Aorta (tissue), 5 donors: ENCODE data around the gene TSPAN18. TPM values are rescaled to one million over a fixed set of nuclear protein-coding genes. Genes with fewer than 3 reads are reported as not detected.

ENCODE experiments used
- ATAC-seq: fragments of 200-7000 bp; cut with Tn5 transposase; one replicate; pipeline ENCODE4 v1.9.1; 2022; ENCODE audit warnings: moderate library complexity; ENCODE audit not compliant: low FRiP score
- DNase-seq, 2 donors: peaks; one replicate each; pipeline ENCODE4 v3.0.0-alpha.2; 2020
- H3K27ac ChIP-seq, 2 donors: one replicate each; pipeline ENCODE4 v1.5.1; 2013; ENCODE audit warnings: low read length in 2 of 2, mild to moderate bottlenecking in 2 of 2, moderate library complexity in 2 of 2, control low read depth in 1 of 2, inconsistent platforms in 1 of 2, low read depth in 1 of 2
- H3K27me3 ChIP-seq, 2 donors: one replicate each; pipeline ENCODE4 v1.6.1; 2013; ENCODE audit warnings: control low read depth in 1 of 2, low read length in 1 of 2, mild to moderate bottlenecking in 1 of 2, moderate library complexity in 1 of 2; ENCODE audit not compliant: insufficient read depth in 2 of 2, control insufficient read depth in 1 of 2
- H3K36me3 ChIP-seq, 2 donors: one replicate each; pipeline ENCODE4 v1.6.1; 2013; ENCODE audit warnings: control low read depth in 1 of 2, low read length in 1 of 2, mild to moderate bottlenecking in 1 of 2; ENCODE audit not compliant: insufficient read depth in 2 of 2, control insufficient read depth in 1 of 2
- H3K4me1 ChIP-seq, 2 donors: one replicate each; pipeline ENCODE4 v1.6.1; 2013; ENCODE audit warnings: low read length in 2 of 2, control low read depth in 1 of 2, mild to moderate bottlenecking in 1 of 2, moderate library complexity in 1 of 2; ENCODE audit not compliant: insufficient read depth in 2 of 2, control insufficient read depth in 1 of 2
- H3K4me3 ChIP-seq, 2 donors: one replicate each; pipeline ENCODE4 v1.5.1; 2013; ENCODE audit warnings: low read length in 2 of 2, control low read depth in 1 of 2, mild to moderate bottlenecking in 1 of 2
- H3K9me3 ChIP-seq: one replicate; pipeline ENCODE4 v1.6.1; 2013; ENCODE audit warnings: mild to moderate bottlenecking, low read length; ENCODE audit not compliant: control insufficient read depth
- WGBS, 2 donors: extraction: QIAGEN DNeasy Blood & Tissue Kit; methylation state at CpG; one replicate each; pipeline ENCODE4 v1.1.7; 2013; 5-methylcytosine and 5-hydroxymethylcytosine counted together
- intact Hi-C, 2 donors: fragments of 100-400 bp; cut with DNase I; formaldehyde crosslinking; loops; one replicate each; pipeline versions ENCODE4 v1.14.2 to v1.15.0; 2022
- polyA plus RNA-seq, 2 donors: library from polyadenylated mRNA; stranded (reverse); fragments of 200-250 nt; gene quantifications; one replicate each; pipeline ENCODE4 v1.2.3, GENCODE V29; 2013
- total RNA-seq, 2 donors: library from RNA; stranded (reverse); fragmentation: NEBNext Ultra II Directional; extraction: Animal tissue kit (Norgen Biotek cat#: 25700); gene quantifications; one replicate each; pipeline ENCODE4 v1.2.1, GENCODE V29; 2021
- donor health status: healthy with polysubstance abuse.
- donor health status: Bipolar disorder and iron deficiency.
- donor health status: DM: no; HTN: no; CAD: no.
- donor health status: DM: no; HTN: no; CAD: no.
- donor health status: DM: yes; HTN: yes; CAD: no.

The TSPAN18 gene
- total and polyA plus RNA-seq, 4 donors, result 1.0 to 44.9 (median 18.0) TPM

- no peak for ATAC-seq
- intact Hi-C loops, result no loop called here
- 86% methylated on average over 12 of the region's 12 CpGs for WGBS, 2 donors
Observed at GRCh38 chr11:44904261-44905020, 177.7 kb downstream of the TSPAN18 start.

DNA sequence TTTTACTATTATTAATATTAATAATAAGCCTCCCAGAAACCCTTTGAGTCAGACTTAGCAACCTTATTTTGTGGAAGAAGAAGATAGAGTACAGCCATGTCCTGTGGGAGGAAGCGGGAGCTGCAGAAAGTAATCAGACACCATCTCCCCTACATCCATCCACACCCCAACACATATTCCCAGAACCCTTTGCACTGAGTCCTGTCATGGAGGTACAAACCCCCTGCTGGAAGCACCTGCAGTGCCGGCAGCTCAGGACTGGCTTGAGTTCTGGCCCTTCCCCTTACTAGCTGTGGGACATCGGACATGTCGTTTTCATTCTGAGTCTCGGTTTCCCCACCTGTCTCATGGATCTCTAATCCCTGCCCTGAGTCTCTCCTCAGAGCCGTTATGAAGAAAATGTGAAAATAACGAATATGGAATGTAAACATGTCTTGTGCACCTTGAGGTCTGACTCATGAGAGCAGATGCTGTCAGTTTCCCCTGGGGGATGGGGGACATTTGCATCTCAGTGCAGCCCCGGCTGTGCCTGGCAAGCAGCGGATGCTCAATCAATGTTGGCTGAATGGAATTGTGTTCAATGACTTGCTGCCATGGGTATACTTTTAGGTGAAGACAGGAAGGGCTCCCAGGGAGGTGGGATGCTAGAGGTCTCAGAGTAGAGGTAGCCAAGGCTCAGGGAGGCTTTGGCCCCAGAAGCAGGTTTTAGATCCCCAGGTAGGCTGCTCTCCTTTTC lies 178.5 kb downstream of the TSPAN18 start:
- intact Hi-C loops, result no loop called here
- H3K4me1 ChIP-seq, result no peaks in the 10 kb centered on the region
- ATAC-seq (no peak), DNase-seq (no peak)
- no peaks in the 10 kb centered on the region for H3K27me3 ChIP-seq
- H3K4me3 ChIP-seq, result no peak overlapping the region
- no peaks in the 10 kb centered on the region for H3K9me3 ChIP-seq
- no peaks in the 10 kb centered on the region for H3K36me3 ChIP-seq
- H3K27ac ChIP-seq, result no peak overlapping the region
- WGBS, 2 donors, result 91 to 92% methylated on average over 9 of the region's 9 CpGs

More at GRCh38 chr11:44904261-44905020, 177.7 kb downstream of the TSPAN18 start:
- Histone ChIP-seq H3K36me3 (no peaks in the 10 kb centered on the region), H3K4me3 (no peak overlapping the region), H3K27ac (no peak overlapping the region), H3K9me3 (no peaks in the 10 kb centered on the region), H3K27me3 (no peaks in the 10 kb centered on the region), H3K4me1 (no peaks in the 10 kb centered on the region)
- DNase-seq, result no peak

GRCh38 chr11:44906649-44907048 lies 179.9 kb downstream of the TSPAN18 start:
- H3K27me3 ChIP-seq, result no peaks in the 10 kb centered on the region
- DNase-seq, result no peak
- intact Hi-C loops, result no loop called here
- H3K27ac ChIP-seq, result no peak overlapping the region
- WGBS, 2 donors, result 72 to 78% methylated on average over 5 of the region's 5 CpGs
- H3K36me3 ChIP-seq, result no peaks in the 10 kb centered on the region
- H3K4me3 ChIP-seq, result no peak overlapping the region
- ATAC-seq, result no peak
- no peaks in the 10 kb centered on the region for H3K9me3 ChIP-seq
- H3K4me1 ChIP-seq, result no peaks in the 10 kb centered on the region

GRCh38 chr11:44909557-44909956 lies 182.8 kb downstream of the TSPAN18 start:
- 93 to 94% methylated on average over 14 of the region's 14 CpGs for WGBS, 2 donors
- no peak for ATAC-seq
- Histone ChIP-seq H3K27me3 (no peaks in the 10 kb centered on the region), H3K4me1 (no peaks in the 10 kb centered on the region), H3K27ac (no peak overlapping the region), H3K4me3 (no peak overlapping the region), H3K36me3 (no peaks in the 10 kb centered on the region), H3K9me3 (no peaks in the 10 kb centered on the region)
- intact Hi-C loops, result no loop called here
- DNase-seq, result no peak

GRCh38 chr11:44910591-44910990 lies 183.8 kb downstream of the TSPAN18 start:
- intact Hi-C loops, result loop anchor here (2.0 to 5.0 kb wide), 3 partner anchors 183 to 348 kb away; partner anchors contain the start of gene TSPAN18 (in 1 of the 2)
- 93 to 94% methylated on average over 9 of the region's 9 CpGs for WGBS, 2 donors
- Histone ChIP-seq H3K9me3 (no peaks in the 10 kb centered on the region), H3K4me1 (no peaks in the 10 kb centered on the region), H3K27me3 (no peaks in the 10 kb centered on the region), H3K27ac (no peak overlapping the region), H3K4me3 (no peak overlapping the region), H3K36me3 (no peaks in the 10 kb centered on the region)
- ATAC-seq, result no peak
- no peak for DNase-seq

GRCh38 chr11:44911029-44911814 lies 184.5 kb downstream of the TSPAN18 start:
- peak; percentile 89 for ATAC-seq
- Histone ChIP-seq H3K4me3 (no peak overlapping the region), H3K27me3 (no peaks in the 10 kb centered on the region), H3K36me3 (no peaks in the 10 kb centered on the region), H3K4me1 (no peaks in the 10 kb centered on the region), H3K27ac (no peak overlapping the region), H3K9me3 (no peaks in the 10 kb centered on the region)
- 17 to 19% methylated on average over 24 of the region's 24 CpGs for WGBS, 2 donors
- intact Hi-C loops, result loop anchor here (1.0 to 5.0 kb wide), 4 partner anchors 184 to 349 kb away; partner anchors contain the start of gene TSPAN18 (in 1 of the 2)
- DNase-seq, result peak; percentile 90 to 93

GRCh38 chr11:44912270-44912987 lies 185.7 kb downstream of the TSPAN18 start:
- WGBS, 2 donors, result 74 to 87% methylated on average over 12 of the region's 12 CpGs
- Histone ChIP-seq H3K4me1 (no peaks in the 10 kb centered on the region), H3K36me3 (no peaks in the 10 kb centered on the region), H3K9me3 (no peaks in the 10 kb centered on the region), H3K27me3 (no peaks in the 10 kb centered on the region), H3K27ac (no peak overlapping the region), H3K4me3 (no peak overlapping the region)
- ATAC-seq (no peak), DNase-seq (no peak)
- intact Hi-C loops, result loop anchor here (5.0 kb wide), 2 partner anchors 185 to 350 kb away; partner anchors contain the start of gene TSPAN18 (in 1 of the 2)

DNA sequence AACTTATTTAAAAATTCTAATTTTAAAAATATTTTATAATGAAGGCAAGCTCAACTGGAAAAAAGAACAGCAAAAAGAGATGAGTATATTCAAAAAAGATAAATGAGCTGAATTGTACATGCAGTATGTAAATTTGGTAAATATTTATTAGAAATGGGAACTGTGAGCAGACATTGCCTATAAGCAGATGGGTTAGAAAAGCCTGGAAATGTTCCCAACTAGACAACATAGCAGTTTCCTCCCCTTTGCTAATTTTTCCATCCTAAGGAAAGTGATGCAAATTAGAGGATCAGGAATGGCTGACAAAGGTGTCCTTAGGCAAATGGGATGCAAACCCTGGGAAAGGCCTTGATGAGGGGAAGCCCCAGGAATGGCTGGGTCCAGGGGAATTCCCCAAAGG lies 186.7 kb downstream of the TSPAN18 start:
- intact Hi-C loops, result loop anchor here (5.0 kb wide), 2 partner anchors 186 to 351 kb away; partner anchors contain the start of gene TSPAN18 (in 1 of the 2)
- no peaks in the 10 kb centered on the region for H3K36me3 ChIP-seq

More for the DNA sequence above, 186.7 kb downstream of the TSPAN18 start:
- ATAC-seq (no peak), DNase-seq (no peak)
- H3K27ac ChIP-seq, result no peak overlapping the region
- no peak overlapping the region for H3K4me3 ChIP-seq
- H3K27me3 ChIP-seq, result no peaks in the 10 kb centered on the region
- H3K4me1 ChIP-seq, result no peaks in the 10 kb centered on the region
- no peaks in the 10 kb centered on the region for H3K9me3 ChIP-seq
